DOHH2 (cell line): Measurements from ENCODE around the gene TSPAN4.

Source experiments
- H3F3A ChIP-seq: fragments of 200-600 bp; sonication (generic), shearing (Covaris generic); 2 replicates; pipeline ENCODE4 v1.6.0; 2016; ENCODE audit warnings: antibody characterized with exemption, mild to moderate bottlenecking; ENCODE audit not compliant: control insufficient read depth, insufficient read depth
- H3K27ac ChIP-seq: fragments of 200-600 bp; sonication (generic); 2 replicates; pipeline ENCODE4 v1.5.1; 2014; ENCODE audit warnings: low read depth, mild to moderate bottlenecking, low read length, moderate library complexity
- H3K27me3 ChIP-seq: fragments of 200-600 bp; sonication (generic); 2 replicates; pipeline ENCODE4 v1.6.1; 2014; ENCODE audit warnings: mild to moderate bottlenecking, low read length, mixed read lengths; ENCODE audit not compliant: control insufficient read depth
- H3K36me3 ChIP-seq: fragments of 200-600 bp; sonication (generic); 2 replicates; pipeline ENCODE4 v1.6.1; 2014; ENCODE audit warnings: mild to moderate bottlenecking, low read length, moderate library complexity, mixed read lengths; ENCODE audit not compliant: control insufficient read depth
- H3K4me1 ChIP-seq: fragments of 200-600 bp; sonication (generic); 2 replicates; pipeline ENCODE4 v1.6.1; 2014; ENCODE audit warnings: mild to moderate bottlenecking, low read length, mixed read lengths; ENCODE audit not compliant: control insufficient read depth
- H3K4me2 ChIP-seq: fragments of 200-600 bp; sonication (generic); 2 replicates; pipeline ENCODE4 v1.6.0; 2014; ENCODE audit warnings: mild to moderate bottlenecking, low read length, moderate library complexity
- H3K4me3 ChIP-seq: fragments of 200-600 bp; sonication (generic); 2 replicates; pipeline ENCODE4 v1.5.1; 2014; ENCODE audit warnings: mild to moderate bottlenecking, low read length, mixed read lengths
- H3K79me2 ChIP-seq: fragments of 200-600 bp; sonication (generic); 2 replicates; pipeline ENCODE4 v1.6.1; 2014; ENCODE audit warnings: mild to moderate bottlenecking, low read length, mixed read lengths; ENCODE audit not compliant: control insufficient read depth
- H3K9me2 ChIP-seq: fragments of 200-600 bp; sonication (generic); replicated peaks from 2 replicates; pipeline ENCODE4 v1.6.1; 2014; ENCODE audit warnings: mild to moderate bottlenecking, low read length, mixed read lengths; ENCODE audit not compliant: control insufficient read depth
- H3K9me3 ChIP-seq: fragments of 200-600 bp; sonication (generic); 2 replicates; pipeline ENCODE4 v1.6.1; 2014; ENCODE audit warnings: antibody characterized with exemption, low read length, mixed read lengths; ENCODE audit not compliant: control insufficient read depth, insufficient read depth
- H4K20me1 ChIP-seq: fragments of 200-600 bp; sonication (generic); 2 replicates; pipeline ENCODE4 v1.6.0; 2014; ENCODE audit warnings: low read depth, mild to moderate bottlenecking, antibody characterized with exemption, low read length, moderate library complexity; ENCODE audit not compliant: control insufficient read depth, insufficient read depth
- CTCF ChIP-seq: fragments of 200-600 bp; sonication (generic); IDR thresholded peaks from one replicate; pipeline ENCODE4 v1.5.1; 2014; ENCODE audit warnings: antibody characterized with exemption, mild to moderate bottlenecking, low read depth, low read length; ENCODE audit not compliant: poor library complexity, severe bottlenecking
- EZH2phosphoT487 ChIP-seq: fragments of 200-600 bp; sonication (generic); IDR thresholded peaks from 2 replicates; pipeline ENCODE4 v1.6.1; 2017; ENCODE audit warnings: borderline replicate concordance, mild to moderate bottlenecking, antibody characterized with exemption, low read length, moderate library complexity, mixed read lengths

TSPAN4 gene

GRCh38 chr11:880447-880846 lies 37.8 kb downstream of the TSPAN4 start:
- Histone ChIP-seq H3K27me3 (no peaks in the 10 kb centered on the region), H3K36me3 (peaks cover 23% of the 10 kb centered on the region), H4K20me1 (no peaks in the 10 kb centered on the region), H3K4me2 (no peak overlapping the region), H3K79me2 (no peaks in the 10 kb centered on the region), H3K9me3 (no peaks in the 10 kb centered on the region), H3K27ac (no peak overlapping the region), H3K4me3 (no peak overlapping the region), H3K9me2 (no peaks in the 10 kb centered on the region), H3K4me1 (no peaks in the 10 kb centered on the region), H3F3A (0 out of 2 replicates have a peak, but pooled peaks cover 2% of the 10 kb centered on the region)
- no peak for TF ChIP-seq EZH2phosphoT487
- TF ChIP-seq CTCF: peak; percentile 16

GRCh38 chr11:882596-882995 lies 39.9 kb downstream of the TSPAN4 start:
- H3K9me3 ChIP-seq: no peaks in the 10 kb centered on the region
- no peaks in the 10 kb centered on the region for H3K79me2 ChIP-seq
- H3F3A ChIP-seq: no peaks in the 10 kb centered on the region
- no peaks in the 10 kb centered on the region for H3K4me1 ChIP-seq
- no peaks in the 10 kb centered on the region for H3K27me3 ChIP-seq
- H3K4me3 ChIP-seq: no peak overlapping the region
- no peaks in the 10 kb centered on the region for H3K9me2 ChIP-seq
- H3K4me2 ChIP-seq: no peak overlapping the region
- TF ChIP-seq EZH2phosphoT487 (no peak), CTCF (no peak)
- no peaks in the 10 kb centered on the region for H4K20me1 ChIP-seq
- no peak overlapping the region for H3K27ac ChIP-seq
- peaks cover 32% of the 10 kb centered on the region for H3K36me3 ChIP-seq

- H3K27ac ChIP-seq: no peak overlapping the region
- H3K4me3 ChIP-seq: no peak overlapping the region
- H3K36me3 ChIP-seq: peaks cover 40% of the 10 kb centered on the region
- no peaks in the 10 kb centered on the region for H3K9me2 ChIP-seq
- H3F3A ChIP-seq: no peaks in the 10 kb centered on the region
- no peaks in the 10 kb centered on the region for H3K9me3 ChIP-seq
- H3K27me3 ChIP-seq: no peaks in the 10 kb centered on the region
- no peaks in the 10 kb centered on the region for H3K4me1 ChIP-seq
- TF ChIP-seq EZH2phosphoT487 (no peak), CTCF (no peak)
- no peak overlapping the region for H3K4me2 ChIP-seq
- no peaks in the 10 kb centered on the region for H3K79me2 ChIP-seq
- H4K20me1 ChIP-seq: no peaks in the 10 kb centered on the region
Measured at GRCh38 chr11:883527-883926, 40.9 kb downstream of the TSPAN4 start.
